CD14-positive monocyte (primary cell): ENCODE measurements around the gene MEGF8. TPM values are rescaled to one million over a fixed set of nuclear protein-coding genes. Genes with fewer than 3 reads are reported as not detected.

Source experiments
- DNase-seq, 3 donors: peaks; one replicate each; pipeline ENCODE4 v3.0.0-alpha.2; 2011 to 2022
- H2AFZ ChIP-seq: 2 replicates; pipeline ENCODE4 v1.6.0; 2012; ENCODE audit warnings: mild to moderate bottlenecking, low read depth, low read length, inconsistent platforms; ENCODE audit not compliant: insufficient read depth, poor library complexity, severe bottlenecking
- H3K27ac ChIP-seq, 2 donors: 1 replicate in 1 of 2; 2 replicates in 1 of 2; pipeline ENCODE4 v1.5.1; 2012 to 2013; ENCODE audit warnings: low read length in 2 of 2, control low read depth in 1 of 2, inconsistent platforms in 1 of 2, low read depth in 1 of 2, mild to moderate bottlenecking in 1 of 2
- H3K27me3 ChIP-seq, 2 donors: one replicate each; pipeline versions ENCODE4 v1.6.0 to v1.6.1; 2011 to 2013; ENCODE audit warnings: low read length in 2 of 2; ENCODE audit not compliant: control insufficient read depth in 2 of 2, insufficient read depth in 2 of 2
- H3K36me3 ChIP-seq, 2 donors: replicated peaks in 1 of 2; 1 replicate in 1 of 2; 2 replicates in 1 of 2; pipeline versions ENCODE4 v1.5.1 to v1.6.1; 2012 to 2013; ENCODE audit warnings: low read length in 2 of 2, control low read depth in 1 of 2, inconsistent platforms in 1 of 2, mild to moderate bottlenecking in 1 of 2; ENCODE audit not compliant: insufficient read depth in 2 of 2, control insufficient read depth in 1 of 2
- H3K4me1 ChIP-seq, 2 donors: 1 replicate in 1 of 2; 2 replicates in 1 of 2; pipeline versions ENCODE4 v1.5.1 to v1.6.1; 2012 to 2013; ENCODE audit warnings: low read length in 2 of 2, control low read depth in 1 of 2, inconsistent platforms in 1 of 2, mild to moderate bottlenecking in 1 of 2, moderate library complexity in 1 of 2; ENCODE audit not compliant: insufficient read depth in 2 of 2, control insufficient read depth in 1 of 2
- H3K4me2 ChIP-seq: replicated peaks from 2 replicates; pipeline ENCODE3; 2012; ENCODE audit warnings: low read length, moderate library complexity, mild to moderate bottlenecking; ENCODE audit not compliant: poor library complexity, severe bottlenecking; ENCODE audit errors: extremely low read depth
- H3K4me3 ChIP-seq, 3 experiments: fragments of 200-600 bp in 1 of 3; sonication (generic) in 1 of 3; replicated peaks in 1 of 3; 1 replicate in 2 of 3; 2 replicates in 1 of 3; pipeline ENCODE4 v1.5.1; 2011 to 2013; ENCODE audit warnings: low read length in 3 of 3, mild to moderate bottlenecking in 3 of 3, control low read depth in 2 of 3, low read depth in 2 of 3, inconsistent platforms in 1 of 3, moderate library complexity in 1 of 3
- H3K79me2 ChIP-seq: 2 replicates; pipeline ENCODE4 v1.6.0; 2012; ENCODE audit warnings: mild to moderate bottlenecking, control low read depth, inconsistent platforms, low read length, moderate library complexity; ENCODE audit not compliant: insufficient read depth
- H3K9ac ChIP-seq: 2 replicates; pipeline ENCODE4 v1.6.0; 2017; ENCODE audit warnings: low read length, mild to moderate bottlenecking; ENCODE audit not compliant: insufficient read depth, poor library complexity, severe bottlenecking
- H3K9me3 ChIP-seq, 2 donors: replicated peaks in 1 of 2; 1 replicate in 1 of 2; 2 replicates in 1 of 2; pipeline versions ENCODE4 v1.5.1 to v1.6.1; 2012 to 2013; ENCODE audit warnings: low read length in 2 of 2, control low read depth in 1 of 2; ENCODE audit not compliant: control insufficient read depth in 1 of 2, insufficient read depth in 1 of 2
- H4K20me1 ChIP-seq: 2 replicates; pipeline ENCODE4 v1.6.0; 2012; ENCODE audit warnings: mild to moderate bottlenecking, low read length, control low read depth, moderate library complexity; ENCODE audit not compliant: insufficient read depth
- H3K27ac Mint-ChIP-seq, 7 donors: one replicate each; pipeline ENCODE4 v1.8.0; 2020; ENCODE audit warnings: mild to moderate bottlenecking in 7 of 7, mixed read lengths in 7 of 7, moderate library complexity in 6 of 7, inconsistent platforms in 2 of 7
- H3K27me3 Mint-ChIP-seq, 3 donors: one replicate each; pipeline ENCODE4 v1.8.0; 2021 to 2022; ENCODE audit warnings: low read depth in 3 of 3, mild to moderate bottlenecking in 3 of 3, mixed read lengths in 3 of 3, moderate library complexity in 3 of 3, inconsistent platforms in 1 of 3
- H3K36me3 Mint-ChIP-seq, 2 donors: one replicate each; pipeline ENCODE4 v1.8.0; 2020; ENCODE audit warnings: mixed read lengths in 2 of 2, inconsistent platforms in 1 of 2, mild to moderate bottlenecking in 1 of 2
- H3K4me1 Mint-ChIP-seq: one replicate; pipeline ENCODE4 v1.8.0; 2020; ENCODE audit warnings: mild to moderate bottlenecking, mixed read lengths
- H3K4me3 Mint-ChIP-seq, 2 donors: one replicate each; pipeline ENCODE4 v1.8.0; 2020; ENCODE audit warnings: mild to moderate bottlenecking in 2 of 2, mixed read lengths in 2 of 2, moderate library complexity in 1 of 2
- H3K9me3 Mint-ChIP-seq, 7 donors: one replicate each; pipeline ENCODE4 v1.8.0; 2020 to 2022; ENCODE audit warnings: mixed read lengths in 7 of 7, mild to moderate bottlenecking in 6 of 7, moderate library complexity in 6 of 7, inconsistent platforms in 2 of 7
- CTCF ChIP-seq: fragments of 200-600 bp; IDR thresholded peaks from one replicate; pipeline ENCODE4 v1.8.0; 2022; ENCODE audit warnings: antibody characterized with exemption, mild to moderate bottlenecking
- WGBS: methylation state at CpG from one replicate; pipeline ENCODE4 v1.1.5; 2013; ENCODE audit warnings: missing lambda C conversion rate; ENCODE audit not compliant: insufficient coverage; 5-methylcytosine and 5-hydroxymethylcytosine counted together
- intact Hi-C, 2 donors: fragments of 100-400 bp; cut with micrococcal nuclease; formaldehyde crosslinking; loops; one replicate each; pipeline versions ENCODE4 v1.15.0 to v1.15.1; 2023
- polyA plus RNA-seq, 3 donors: library from polyadenylated mRNA; depleted of rRNA in 1 of 3; unstranded in 2 of 3; stranded (reverse) in 1 of 3; fragments of 300-500 nt in 2 of 3; fragments of >200 nt in 1 of 3; fragmentation: Illumina TruSeq in 2 of 3; gene quantifications; 1 replicate in 2 of 3; 2 replicates in 1 of 3; pipeline ENCODE4 v1.2.3, GENCODE V29; 2012 to 2021

The MEGF8 gene
- polyA plus RNA-seq, 3 donors: 0.15 to 2.7 (median 0.27) TPM

GRCh38 chr19:42386974-42387707, 61.7 kb downstream of the MEGF8 start:
- 2% methylated on average over 35 of the region's 48 CpGs for WGBS
- intact Hi-C loops: loop anchor here in 1 of 2 donors (5.0 kb wide), 1 partner anchor 40 kb away; no protein-coding TSS in a partner anchor
- Histone ChIP-seq H3K27ac (no peak overlapping the region), H2AFZ (peak overlapping the region; percentile 91), H3K4me3 (peak overlapping the region; percentile 4 to 76 (median 21)), H4K20me1 (no peaks in the 10 kb centered on the region), H3K4me1 (peaks cover 9 to 12% of the 10 kb centered on the region in 2 donors), H3K79me2 (no peaks in the 10 kb centered on the region), H3K27me3 (peaks cover 0 to 39% of the 10 kb centered on the region in 2 donors), H3K9me3 (no peaks in the 10 kb centered on the region), H3K9ac (peak overlapping the region; percentile 32), H3K36me3 (no peaks in the 10 kb centered on the region), H3K4me2 (peak overlapping the region; percentile 80)
- peak; percentile 71 for TF ChIP-seq CTCF
- Mint-ChIP-seq H3K27me3 (peaks cover 26 to 53% (median 40%) of the 10 kb centered on the region in 3 donors), H3K4me3 (peak overlapping the region; percentile 65 to 84), H3K36me3 (no peaks in the 10 kb centered on the region), H3K4me1 (peaks cover 6% of the 10 kb centered on the region), H3K9me3 (peaks cover 0 to 5% (median 0%) of the 10 kb centered on the region in 7 donors), H3K27ac (peak overlapping the region in 2 of 7 donors; percentile 19 to 61)
- DNase-seq: peak; percentile 64 to 69 (median 65)

GRCh38 chr19:42388851-42389489, 63.5 kb downstream of the MEGF8 start:
- Histone ChIP-seq H3K36me3 (no peaks in the 10 kb centered on the region), H3K27me3 (peaks cover 0 to 39% of the 10 kb centered on the region in 2 donors), H3K4me3 (no peak overlapping the region), H4K20me1 (no peaks in the 10 kb centered on the region), H3K4me2 (no peak overlapping the region), H3K4me1 (peaks cover 9 to 12% of the 10 kb centered on the region in 2 donors), H3K9ac (no peak overlapping the region), H3K27ac (no peak overlapping the region), H3K79me2 (no peaks in the 10 kb centered on the region), H3K9me3 (no peaks in the 10 kb centered on the region), H2AFZ (no peak overlapping the region)
- no peak for TF ChIP-seq CTCF
- no peak overlapping the region for H3K4me3 Mint-ChIP-seq
- intact Hi-C loops: loop anchor here in 1 of 2 donors (5.0 kb wide), 1 partner anchor 42 kb away; no protein-coding TSS in a partner anchor
- peaks cover 6% of the 10 kb centered on the region for H3K4me1 Mint-ChIP-seq
- WGBS: 90% methylated on average over 17 of the region's 20 CpGs
- no peaks in the 10 kb centered on the region for H3K36me3 Mint-ChIP-seq
- peaks cover 24 to 53% (median 38%) of the 10 kb centered on the region in 3 donors for H3K27me3 Mint-ChIP-seq
- H3K9me3 Mint-ChIP-seq: peaks cover 0 to 5% (median 0%) of the 10 kb centered on the region in 7 donors
- DNase-seq: no peak
- H3K27ac Mint-ChIP-seq: peak overlapping the region in 1 of 7 donors; percentile 35
